Left lung (tissue), 10 donors: ENCODE measurements around the gene TAS1R3. TPM values are rescaled to one million over a fixed set of nuclear protein-coding genes. Genes with fewer than 3 reads are reported as not detected.

Experiments
- ATAC-seq: fragments of 200-7000 bp; cut with Tn5 transposase; one replicate; pipeline ENCODE4 v1.9.1; 2020; ENCODE audit warnings: moderate library complexity
- DNase-seq, 4 donors: peaks; one replicate each; pipeline ENCODE4 v3.0.0-alpha.2; 2013 to 2020
- H3K27ac ChIP-seq, 2 donors: fragments of 200-600 bp; sonication (generic) in 1 of 2; one replicate each; pipeline versions ENCODE4 v1.5.0 to v1.8.0; 2020 to 2021
- H3K27me3 ChIP-seq, 2 donors: fragments of 200-600 bp; sonication (generic) in 1 of 2; one replicate each; pipeline versions ENCODE4 v1.5.0 to v1.8.0; 2020 to 2021
- H3K36me3 ChIP-seq, 2 donors: fragments of 200-600 bp; sonication (generic) in 1 of 2; one replicate each; pipeline versions ENCODE4 v1.5.0 to v1.8.0; 2020 to 2021
- H3K4me1 ChIP-seq, 2 donors: fragments of 200-600 bp; one replicate each; pipeline ENCODE4 v1.8.0; 2021
- H3K4me3 ChIP-seq, 2 donors: fragments of 200-600 bp; sonication (generic) in 1 of 2; one replicate each; pipeline versions ENCODE4 v1.5.0 to v1.8.0; 2020 to 2021; ENCODE audit warnings: mild to moderate bottlenecking in 1 of 2
- H3K9me3 ChIP-seq, 2 donors: fragments of 200-600 bp; sonication (generic) in 1 of 2; one replicate each; pipeline versions ENCODE4 v1.5.0 to v1.8.0; 2020 to 2021
- intact Hi-C, 2 donors: fragments of 100-400 bp; cut with DNase I; formaldehyde crosslinking; loops; one replicate each; pipeline versions ENCODE4 v1.11.2 to v1.14.2; 2022
- microRNA-seq, 2 donors: library from miRNA; unstranded; fragments of <30 nt; microRNA quantifications; one replicate each; pipeline ENCODE4, GENCODE V29; 2019
- polyA plus RNA-seq, 6 donors: library from polyadenylated mRNA; unstranded; fragments of 120-200 nt; gene quantifications; one replicate each; pipeline ENCODE4 v1.2.1, GENCODE V29; 2013; ENCODE audit not compliant: insufficient read length in 6 of 6
- total RNA-seq, 2 donors: library from RNA; stranded (reverse); fragmentation: NEBNext Ultra II Directional; extraction: Animal tissue kit (Norgen Biotek cat#: 25700); gene quantifications; one replicate each; pipeline ENCODE4 v1.2.1, GENCODE V29; 2021
- TF ChIP-seq, protein P1 (sequence below), 2 donors: fragments of 200-600 bp; sonication (generic) in 1 of 2; IDR thresholded peaks; one replicate each; pipeline versions ENCODE4 v1.5.0 to v1.8.0; 2021; ENCODE audit warnings: antibody characterized with exemption in 2 of 2
- donor health status: DM: no; HTN: yes; CAD: no.
- donor health status: DM: no; HTN: no; CAD: no.

The TAS1R3 gene
- total and polyA plus RNA-seq, 8 donors, result 0.20 to 0.75 (median 0.34) TPM

DNA sequence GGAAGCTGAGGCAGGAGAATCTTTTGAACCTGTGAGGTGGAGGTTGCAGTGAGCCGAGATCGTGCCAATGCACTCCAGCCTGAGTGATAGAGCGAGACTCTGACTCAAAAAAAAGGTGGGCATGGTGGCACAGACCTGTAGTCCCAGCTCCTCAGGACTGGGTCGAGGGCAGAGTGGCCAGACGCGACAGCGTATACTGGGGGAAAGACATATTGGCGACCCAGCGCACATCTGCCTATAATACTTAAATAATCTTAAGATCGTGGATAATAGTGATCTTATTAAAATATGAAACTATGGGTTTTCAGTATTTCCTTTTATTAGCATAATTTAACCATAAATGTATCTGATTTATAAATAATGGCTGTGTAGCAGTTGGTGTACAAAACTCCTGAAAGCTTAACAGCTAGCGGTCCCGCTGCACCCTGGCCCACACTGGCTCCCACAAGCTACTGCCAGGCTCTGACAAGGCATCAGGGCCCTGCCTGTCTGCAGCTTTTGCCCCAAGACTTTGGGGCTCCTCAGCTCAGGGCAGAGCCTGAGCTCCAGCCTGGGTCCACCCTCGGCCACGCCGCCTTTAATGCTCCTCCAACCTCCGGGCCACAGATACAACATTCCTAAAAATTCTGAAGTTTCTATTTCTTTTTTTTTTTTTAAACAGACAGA lies 46.6 kb downstream of the TAS1R3 start:
- H3K27me3 ChIP-seq, result no peaks in the 10 kb centered on the region
- ATAC-seq (no peak), DNase-seq (peak in 1 of 4 donors; percentile 59)
- no peak overlapping the region for H3K4me3 ChIP-seq
- H3K9me3 ChIP-seq, result no peaks in the 10 kb centered on the region
- no peak overlapping the region for H3K27ac ChIP-seq
- peaks cover 11 to 26% of the 10 kb centered on the region in 2 donors for H3K4me1 ChIP-seq
- intact Hi-C loops, result no loop called here
- TF ChIP-seq, protein P1, sequence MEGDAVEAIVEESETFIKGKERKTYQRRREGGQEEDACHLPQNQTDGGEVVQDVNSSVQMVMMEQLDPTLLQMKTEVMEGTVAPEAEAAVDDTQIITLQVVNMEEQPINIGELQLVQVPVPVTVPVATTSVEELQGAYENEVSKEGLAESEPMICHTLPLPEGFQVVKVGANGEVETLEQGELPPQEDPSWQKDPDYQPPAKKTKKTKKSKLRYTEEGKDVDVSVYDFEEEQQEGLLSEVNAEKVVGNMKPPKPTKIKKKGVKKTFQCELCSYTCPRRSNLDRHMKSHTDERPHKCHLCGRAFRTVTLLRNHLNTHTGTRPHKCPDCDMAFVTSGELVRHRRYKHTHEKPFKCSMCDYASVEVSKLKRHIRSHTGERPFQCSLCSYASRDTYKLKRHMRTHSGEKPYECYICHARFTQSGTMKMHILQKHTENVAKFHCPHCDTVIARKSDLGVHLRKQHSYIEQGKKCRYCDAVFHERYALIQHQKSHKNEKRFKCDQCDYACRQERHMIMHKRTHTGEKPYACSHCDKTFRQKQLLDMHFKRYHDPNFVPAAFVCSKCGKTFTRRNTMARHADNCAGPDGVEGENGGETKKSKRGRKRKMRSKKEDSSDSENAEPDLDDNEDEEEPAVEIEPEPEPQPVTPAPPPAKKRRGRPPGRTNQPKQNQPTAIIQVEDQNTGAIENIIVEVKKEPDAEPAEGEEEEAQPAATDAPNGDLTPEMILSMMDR (IDR thresholded peaks at IDR 0.05), result no peak
- H3K36me3 ChIP-seq, result peaks cover 0 to 32% of the 10 kb centered on the region in 2 donors

DNA sequence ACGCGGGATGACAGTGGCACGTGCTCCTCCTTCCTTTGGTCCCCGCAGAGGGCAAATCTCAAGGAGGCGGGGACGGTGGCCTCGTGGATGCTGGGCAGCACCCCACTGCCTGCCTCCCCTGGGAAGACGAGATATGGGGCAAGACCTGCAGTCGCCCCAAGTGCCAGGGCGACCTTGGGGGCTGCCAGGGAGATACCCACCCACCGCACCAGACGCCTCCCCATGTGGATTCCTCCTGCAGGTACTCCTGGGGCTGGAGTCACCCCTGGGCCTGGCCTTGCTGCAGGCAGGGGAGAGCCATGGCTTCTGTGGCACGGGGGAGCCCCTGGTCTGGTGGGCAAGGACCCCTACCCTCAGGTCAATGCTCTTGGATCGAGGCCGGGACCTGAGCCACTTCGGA lies 49.8 kb downstream of the TAS1R3 start:
- intact Hi-C loops, result no loop called here
- no peaks in the 10 kb centered on the region for H3K27me3 ChIP-seq
- H3K4me3 ChIP-seq, result no peak overlapping the region
- peaks cover 0 to 7% of the 10 kb centered on the region in 2 donors for H3K4me1 ChIP-seq
- DNase-seq, result no peak
- TF ChIP-seq, protein P1 (IDR thresholded peaks at IDR 0.05), result no peak
- ATAC-seq, result no peak
- H3K27ac ChIP-seq, result no peak overlapping the region
- H3K36me3 ChIP-seq, result peaks cover 0 to 32% of the 10 kb centered on the region in 2 donors
- H3K9me3 ChIP-seq, result no peaks in the 10 kb centered on the region

DNA sequence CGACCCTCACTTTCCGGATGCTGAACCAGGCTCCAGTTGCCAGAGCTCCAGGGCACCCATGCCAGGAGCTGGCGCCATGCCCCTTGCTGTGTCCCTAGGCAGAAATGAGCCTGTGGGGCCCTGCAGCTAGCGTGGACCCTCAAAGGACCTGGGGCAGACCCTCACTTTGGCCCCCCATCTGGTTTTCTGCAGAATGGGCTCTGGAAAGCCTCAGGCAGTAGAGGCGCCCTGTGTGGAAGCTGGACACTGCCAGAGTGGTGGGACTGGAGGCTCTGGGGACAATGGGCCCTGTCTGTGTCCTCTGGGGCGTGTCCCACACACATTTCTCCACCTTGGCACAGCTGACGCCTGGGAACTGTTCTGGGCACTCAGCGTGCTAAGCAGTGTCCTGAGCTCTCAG lies 50.2 kb downstream of the TAS1R3 start:
- no peak overlapping the region for H3K27ac ChIP-seq
- peaks cover 0 to 36% of the 10 kb centered on the region in 2 donors for H3K36me3 ChIP-seq
- H3K4me1 ChIP-seq, result peaks cover 0 to 3% of the 10 kb centered on the region in 2 donors
- no peak for ATAC-seq
- no peak for DNase-seq
- intact Hi-C loops, result no loop called here
- TF ChIP-seq, protein P1 (IDR thresholded peaks at IDR 0.05), result no peak
- H3K4me3 ChIP-seq, result no peak overlapping the region
- H3K27me3 ChIP-seq, result no peaks in the 10 kb centered on the region
- H3K9me3 ChIP-seq, result no peaks in the 10 kb centered on the region

Small RNA genes lying within 50 kb of the gene (microRNA-seq; reads per million reads assigned to microRNA genes)
- gene MIR6726 (1.2 to 1.3 reads per million in 2 donors), gene MIR6727 (0.41 to 0.50 reads per million in 2 donors), gene MIR6808 (0.14 to 0.34 reads per million in 2 donors)

Other genes with a start within 250 kb of the TAS1R3 start
- gene C1orf159, start 215.2 kb upstream of the TAS1R3 start, total RNA-seq, result 10 to 100 TPM in 1 of 2 donors, 1 to 10 TPM in 1; 8.0 to 14.0 TPM
- 10 to 100 TPM in 3 of 6 donors, 1 to 10 TPM in 3; 7.7 to 16.0 (median 10.1) TPM for gene C1orf159, start 215.2 kb upstream of the TAS1R3 start, polyA plus RNA-seq
- 1 to 10 TPM in 1 of 2 donors, under 1 TPM in 1; 0.17 to 4.6 TPM for gene TTLL10, start 157.4 kb upstream of the TAS1R3 start, total RNA-seq
- 1 to 10 TPM in 5 of 6 donors, under 1 TPM in 1; 0.63 to 3.0 (median 1.7) TPM for gene TTLL10, start 157.4 kb upstream of the TAS1R3 start, polyA plus RNA-seq
- 1 to 10 TPM; 1.1 to 1.3 TPM for gene TNFRSF18, start 124.7 kb upstream of the TAS1R3 start, total RNA-seq
- gene TNFRSF18, start 124.7 kb upstream of the TAS1R3 start, polyA plus RNA-seq, result under 1 TPM; 0.38 to 0.73 (median 0.51) TPM
- 1 to 10 TPM; 2.8 to 3.5 TPM for gene TNFRSF4, start 117.1 kb upstream of the TAS1R3 start, total RNA-seq
- 1 to 10 TPM; 2.0 to 4.5 (median 2.9) TPM for gene TNFRSF4, start 117.1 kb upstream of the TAS1R3 start, polyA plus RNA-seq
- 100 to 1,000 TPM; 152 to 166 TPM for gene SDF4, start 99.3 kb upstream of the TAS1R3 start, total RNA-seq
- 100 to 1,000 TPM in 2 of 6 donors, 10 to 100 TPM in 4; 86.7 to 124 (median 97.5) TPM for gene SDF4, start 99.3 kb upstream of the TAS1R3 start, polyA plus RNA-seq
- 10 to 100 TPM; 12.6 to 25.2 TPM for gene B3GALT6, start 99.0 kb upstream of the TAS1R3 start, total RNA-seq
- 10 to 100 TPM; 13.2 to 21.4 (median 17.8) TPM for gene B3GALT6, start 99.0 kb upstream of the TAS1R3 start, polyA plus RNA-seq
- 1 to 10 TPM; 1.2 to 2.2 TPM for gene C1QTNF12, start 84.6 kb upstream of the TAS1R3 start, total RNA-seq
- 1 to 10 TPM in 2 of 6 donors, under 1 TPM in 4; 0.52 to 1.4 (median 0.78) TPM for gene C1QTNF12, start 84.6 kb upstream of the TAS1R3 start, polyA plus RNA-seq
- 10 to 100 TPM; 42.8 to 53.1 TPM for gene UBE2J2, start 57.4 kb upstream of the TAS1R3 start, total RNA-seq
- 10 to 100 TPM; 45.1 to 68.6 (median 52.1) TPM for gene UBE2J2, start 57.4 kb upstream of the TAS1R3 start, polyA plus RNA-seq
- gene SCNN1D, start 50.8 kb upstream of the TAS1R3 start, total RNA-seq, result 1 to 10 TPM; 2.1 to 4.3 TPM
- gene SCNN1D, start 50.8 kb upstream of the TAS1R3 start, polyA plus RNA-seq, result 10 to 100 TPM in 3 of 6 donors, 1 to 10 TPM in 3; 5.9 to 13.1 (median 9.4) TPM
- 10 to 100 TPM; 56.4 to 60.2 TPM for gene ACAP3, start 23.4 kb upstream of the TAS1R3 start, total RNA-seq
- gene ACAP3, start 23.4 kb upstream of the TAS1R3 start, polyA plus RNA-seq, result 10 to 100 TPM; 30.8 to 73.6 (median 41.1) TPM
- 10 to 100 TPM; 17.4 to 18.3 TPM for gene PUSL1, start 22.7 kb upstream of the TAS1R3 start, total RNA-seq
- 10 to 100 TPM in 1 of 6 donors, 1 to 10 TPM in 5; 4.3 to 10.9 (median 7.8) TPM for gene PUSL1, start 22.7 kb upstream of the TAS1R3 start, polyA plus RNA-seq
- gene INTS11, start 6.6 kb upstream of the TAS1R3 start, total RNA-seq, result 10 to 100 TPM; 67.0 to 90.4 TPM
- gene INTS11, start 6.6 kb upstream of the TAS1R3 start, polyA plus RNA-seq, result 100 to 1,000 TPM; 106 to 166 (median 127) TPM
- gene CPTP, start 6.5 kb upstream of the TAS1R3 start, total RNA-seq, result 10 to 100 TPM; 24.5 to 25.2 TPM
- 10 to 100 TPM; 10.6 to 17.6 (median 13.5) TPM for gene CPTP, start 6.5 kb upstream of the TAS1R3 start, polyA plus RNA-seq
- 10 to 100 TPM; 67.4 to 81.2 TPM for gene DVL1, start 18.1 kb downstream of the TAS1R3 start, total RNA-seq
- 10 to 100 TPM; 20.6 to 41.4 (median 28.5) TPM for gene DVL1, start 18.1 kb downstream of the TAS1R3 start, polyA plus RNA-seq
- gene MXRA8, start 27.3 kb downstream of the TAS1R3 start, total RNA-seq, result 100 to 1,000 TPM in 1 of 2 donors, 10 to 100 TPM in 1; 78.3 to 129 TPM
- gene MXRA8, start 27.3 kb downstream of the TAS1R3 start, polyA plus RNA-seq, result 100 to 1,000 TPM; 113 to 151 (median 143) TPM
- 100 to 1,000 TPM in 1 of 2 donors, 10 to 100 TPM in 1; 99.3 to 127 TPM for gene AURKAIP1, start 43.9 kb downstream of the TAS1R3 start, total RNA-seq
- gene AURKAIP1, start 43.9 kb downstream of the TAS1R3 start, polyA plus RNA-seq, result 10 to 100 TPM; 36.9 to 64.0 (median 48.2) TPM
- gene CCNL2, start 68.1 kb downstream of the TAS1R3 start, total RNA-seq, result 100 to 1,000 TPM; 142 to 161 TPM
- gene CCNL2, start 68.1 kb downstream of the TAS1R3 start, polyA plus RNA-seq, result 100 to 1,000 TPM; 250 to 405 (median 339) TPM
- 100 to 1,000 TPM in 1 of 2 donors, 10 to 100 TPM in 1; 69.5 to 103 TPM for gene MRPL20, start 76.0 kb downstream of the TAS1R3 start, total RNA-seq
- gene MRPL20, start 76.0 kb downstream of the TAS1R3 start, polyA plus RNA-seq, result 100 to 1,000 TPM in 3 of 6 donors, 10 to 100 TPM in 3; 90.8 to 145 (median 99.8) TPM
- 10 to 100 TPM; 18.4 to 35.2 TPM for gene ANKRD65, start 90.0 kb downstream of the TAS1R3 start, total RNA-seq
- 10 to 100 TPM; 25.7 to 41.6 (median 31.7) TPM for gene ANKRD65, start 90.0 kb downstream of the TAS1R3 start, polyA plus RNA-seq
- gene VWA1, start 104.4 kb downstream of the TAS1R3 start, total RNA-seq, result 100 to 1,000 TPM; 113 to 147 TPM
- 100 to 1,000 TPM in 1 of 6 donors, 10 to 100 TPM in 5; 50.0 to 104 (median 60.9) TPM for gene VWA1, start 104.4 kb downstream of the TAS1R3 start, polyA plus RNA-seq
- gene ATAD3C, start 118.4 kb downstream of the TAS1R3 start, total RNA-seq, result 10 to 100 TPM in 1 of 2 donors, 1 to 10 TPM in 1; 9.9 to 14.9 TPM
- 1 to 10 TPM in 5 of 6 donors, under 1 TPM in 1; 0.88 to 4.5 (median 3.1) TPM for gene ATAD3C, start 118.4 kb downstream of the TAS1R3 start, polyA plus RNA-seq
- gene ATAD3B, start 140.5 kb downstream of the TAS1R3 start, total RNA-seq, result 10 to 100 TPM; 19.4 to 30.7 TPM
- 10 to 100 TPM; 14.5 to 24.1 (median 18.3) TPM for gene ATAD3B, start 140.5 kb downstream of the TAS1R3 start, polyA plus RNA-seq
- gene ATAD3A, start 180.9 kb downstream of the TAS1R3 start, total RNA-seq, result 10 to 100 TPM; 27.1 to 37.8 TPM
- 10 to 100 TPM; 12.1 to 27.8 (median 17.7) TPM for gene ATAD3A, start 180.9 kb downstream of the TAS1R3 start, polyA plus RNA-seq
- 1 to 10 TPM; 2.6 to 3.5 TPM for gene TMEM240, start 209.3 kb downstream of the TAS1R3 start, total RNA-seq
- 1 to 10 TPM; 3.7 to 6.9 (median 4.6) TPM for gene TMEM240, start 209.3 kb downstream of the TAS1R3 start, polyA plus RNA-seq
- 100 to 1,000 TPM; 120 to 141 TPM for gene SSU72, start 243.6 kb downstream of the TAS1R3 start, total RNA-seq
- gene SSU72, start 243.6 kb downstream of the TAS1R3 start, polyA plus RNA-seq, result 10 to 100 TPM; 65.2 to 87.9 (median 69.2) TPM